K562 (cell line): Measurements from ENCODE around the gene RPL39. TPM values are rescaled to one million over a fixed set of nuclear protein-coding genes. Genes with fewer than 3 reads are reported as not detected.
A peak's percentile ranks its signal among the peaks of the same experiment; 100 is the strongest.

Source experiments
- CBX1 ChIP-seq: sonication (generic); IDR thresholded peaks from 2 replicates; pipeline ENCODE4 v1.6.1; 2016; ENCODE audit warnings: antibody characterized with exemption, low read depth, mild to moderate bottlenecking
- HDAC8 ChIP-seq: fragments of 450-650 bp; IDR thresholded peaks from 2 replicates; pipeline ENCODE4 v1.6.1; 2016; ENCODE audit warnings: mild to moderate bottlenecking, missing genetic modification characterization, moderate library complexity, missing compliant biosample characterization
- HES1 ChIP-seq: fragments of 450-650 bp; IDR thresholded peaks from 2 replicates; pipeline ENCODE4 v1.6.1; 2016; ENCODE audit warnings: low read depth, mild to moderate bottlenecking, moderate library complexity
- KAT8 ChIP-seq: fragments of 450-650 bp; IDR thresholded peaks from 2 replicates; pipeline ENCODE4 v1.6.1; 2016; ENCODE audit warnings: low read depth, mild to moderate bottlenecking
- MLX ChIP-seq, 2 experiments: fragments of 450-650 bp in 1 of 2; sonication (generic) in 1 of 2; formaldehyde crosslinking; conservative IDR thresholded peaks; 2 replicates each; pipeline versions ENCODE4 v1.4.0 to v1.8.1; 2020 to 2022; ENCODE audit warnings: mild to moderate bottlenecking in 1 of 2, missing genetic modification reagents in 1 of 2
- MNT ChIP-seq, 2 experiments: fragments of 450-650 bp; conservative IDR thresholded peaks; 2 replicates each; pipeline ENCODE4 v1.6.1; 2017; ENCODE audit warnings: mild to moderate bottlenecking in 2 of 2, moderate library complexity in 2 of 2
- SMARCC2 ChIP-seq: fragments of 450-650 bp; IDR thresholded peaks from 2 replicates; pipeline ENCODE4 v1.6.1; 2017; ENCODE audit warnings: antibody characterized with exemption, moderate library complexity, mild to moderate bottlenecking, low read depth
- ZNF561 ChIP-seq: fragments of 450-650 bp; formaldehyde crosslinking; conservative IDR thresholded peaks from 2 replicates; pipeline ENCODE4 v1.4.0; 2020; ENCODE audit warnings: mild to moderate bottlenecking, moderate library complexity
- ZNF589 ChIP-seq: fragments of 200-800 bp; sonication (Bioruptor generic); IDR thresholded peaks from 2 replicates; pipeline ENCODE4 v1.6.1; 2016; ENCODE audit warnings: low read depth, missing genetic modification characterization, missing compliant biosample characterization
- ZNF830 ChIP-seq: fragments of 250-450 bp; sonication (Bioruptor Pico); IDR thresholded peaks from 2 replicates; pipeline ENCODE4 v1.5.0; 2021; ENCODE audit warnings: mild to moderate bottlenecking
- polyA plus RNA-seq, 8 experiments: library from polyadenylated mRNA; depleted of rRNA in 4 of 8; stranded (reverse) in 5 of 8; unstranded in 3 of 8; fragments of >200 nt; fragmentation: Nextera tagmentation in 2 of 8; fragmentation: Illumina TruSeq in 1 of 8; extraction: Ambion mirVana in 2 of 8; extraction: Trizol in 1 of 8; gene quantifications; 2 replicates each; pipeline versions ENCODE4 v1.2.1 to v1.2.3, GENCODE V29; 2011 to 2014; ENCODE audit warnings: inconsistent platforms in 1 of 8, missing spikeins in 1 of 8
- total RNA-seq, 7 experiments: library from RNA; depleted of rRNA in 6 of 7; stranded (reverse); fragments of >200 nt in 6 of 7; fragmentation: Illumina TruSeq in 2 of 7; extraction: Trizol in 2 of 7; gene quantifications; 2 replicates each; pipeline versions ENCODE4 v1.2.1 to v1.2.3, GENCODE V29; 2011 to 2021; ENCODE audit warnings: low replicate concordance in 1 of 7
- TF ChIP-seq, protein P1 (sequence below): fragments of 450-650 bp; formaldehyde crosslinking; IDR thresholded peaks from 2 replicates; pipeline ENCODE4 v1.4.0; 2022; ENCODE audit warnings: missing genetic modification characterization
- TF ChIP-seq, protein P2 (sequence below): sonication (generic); formaldehyde crosslinking; IDR thresholded peaks from 2 replicates; pipeline ENCODE4 v1.8.0; 2023; ENCODE audit warnings: mild to moderate bottlenecking, missing genetic modification reagents
- TF ChIP-seq, protein P3 (sequence below): sonication (generic); formaldehyde crosslinking; IDR thresholded peaks from 2 replicates; pipeline ENCODE4 v1.8.0; 2022; ENCODE audit warnings: mild to moderate bottlenecking, missing genetic modification reagents
- TF ChIP-seq, protein P4 (sequence below): sonication (generic); formaldehyde crosslinking; IDR thresholded peaks from 2 replicates; pipeline ENCODE4 v1.8.0; 2022; ENCODE audit warnings: mild to moderate bottlenecking, missing genetic modification reagents

RPL39 gene
- total and polyA plus RNA-seq, 9 of the 15 experiments (the other 6 are each of a cell fraction or from before 2014, with no cell fraction given) = 1,382 to 5,043 (median 3,226) TPM

DNA sequence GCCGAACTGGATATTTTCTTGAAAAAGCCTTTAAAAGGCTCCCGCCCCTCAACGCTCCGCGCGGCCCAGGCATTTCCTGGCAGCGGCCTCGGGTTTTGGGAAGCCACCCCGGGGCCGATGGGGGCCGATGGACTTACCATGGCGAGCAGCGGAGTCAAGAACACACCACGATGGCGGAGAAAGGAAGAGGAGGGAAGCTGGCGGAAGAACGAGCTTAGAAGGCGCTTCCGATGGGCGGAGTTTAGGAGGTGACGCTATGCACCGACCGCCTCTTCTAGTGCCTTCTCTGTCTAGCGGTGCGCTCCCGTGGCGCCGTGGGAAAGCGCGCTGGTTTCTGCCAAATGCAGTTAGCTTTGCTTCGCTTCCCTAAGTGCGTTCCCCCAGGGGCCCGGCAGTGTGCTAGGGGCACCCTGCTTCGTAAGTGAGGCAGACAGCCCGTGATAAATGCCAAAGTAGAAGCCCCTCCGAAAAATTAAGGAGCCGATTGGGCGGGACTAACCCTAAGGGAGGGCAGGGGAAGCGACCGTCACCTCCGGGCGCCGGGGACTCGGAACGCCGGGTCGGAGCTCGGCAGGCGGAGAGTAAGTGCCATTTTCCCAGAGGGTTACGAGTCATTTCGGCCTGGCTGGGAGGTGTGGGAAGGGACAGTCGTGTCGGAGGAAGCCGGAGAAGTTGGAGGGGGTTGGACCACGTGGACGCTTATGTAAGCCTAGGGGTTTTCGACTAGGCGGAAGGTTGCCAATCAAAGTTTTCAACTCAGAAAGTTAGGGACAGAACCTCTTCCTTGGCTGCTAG, at the start of gene RPL39 (continued):
- TF ChIP-seq, protein P1, sequence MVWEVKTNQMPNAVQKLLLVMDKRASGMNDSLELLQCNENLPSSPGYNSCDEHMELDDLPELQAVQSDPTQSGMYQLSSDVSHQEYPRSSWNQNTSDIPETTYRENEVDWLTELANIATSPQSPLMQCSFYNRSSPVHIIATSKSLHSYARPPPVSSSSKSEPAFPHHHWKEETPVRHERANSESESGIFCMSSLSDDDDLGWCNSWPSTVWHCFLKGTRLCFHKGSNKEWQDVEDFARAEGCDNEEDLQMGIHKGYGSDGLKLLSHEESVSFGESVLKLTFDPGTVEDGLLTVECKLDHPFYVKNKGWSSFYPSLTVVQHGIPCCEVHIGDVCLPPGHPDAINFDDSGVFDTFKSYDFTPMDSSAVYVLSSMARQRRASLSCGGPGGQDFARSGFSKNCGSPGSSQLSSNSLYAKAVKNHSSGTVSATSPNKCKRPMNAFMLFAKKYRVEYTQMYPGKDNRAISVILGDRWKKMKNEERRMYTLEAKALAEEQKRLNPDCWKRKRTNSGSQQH (CRISPR knock-in tag) = no peak
- TF ChIP-seq ZNF830 (CRISPR knock-in tag) = no peak
- TF ChIP-seq, protein P2, sequence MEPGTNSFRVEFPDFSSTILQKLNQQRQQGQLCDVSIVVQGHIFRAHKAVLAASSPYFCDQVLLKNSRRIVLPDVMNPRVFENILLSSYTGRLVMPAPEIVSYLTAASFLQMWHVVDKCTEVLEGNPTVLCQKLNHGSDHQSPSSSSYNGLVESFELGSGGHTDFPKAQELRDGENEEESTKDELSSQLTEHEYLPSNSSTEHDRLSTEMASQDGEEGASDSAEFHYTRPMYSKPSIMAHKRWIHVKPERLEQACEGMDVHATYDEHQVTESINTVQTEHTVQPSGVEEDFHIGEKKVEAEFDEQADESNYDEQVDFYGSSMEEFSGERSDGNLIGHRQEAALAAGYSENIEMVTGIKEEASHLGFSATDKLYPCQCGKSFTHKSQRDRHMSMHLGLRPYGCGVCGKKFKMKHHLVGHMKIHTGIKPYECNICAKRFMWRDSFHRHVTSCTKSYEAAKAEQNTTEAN (CRISPR knock-in tag) = no peak
- TF ChIP-seq ZNF589 (CRISPR knock-in tag) = no peak; the same call in 1 of the 2 replicates
- TF ChIP-seq, protein P3, sequence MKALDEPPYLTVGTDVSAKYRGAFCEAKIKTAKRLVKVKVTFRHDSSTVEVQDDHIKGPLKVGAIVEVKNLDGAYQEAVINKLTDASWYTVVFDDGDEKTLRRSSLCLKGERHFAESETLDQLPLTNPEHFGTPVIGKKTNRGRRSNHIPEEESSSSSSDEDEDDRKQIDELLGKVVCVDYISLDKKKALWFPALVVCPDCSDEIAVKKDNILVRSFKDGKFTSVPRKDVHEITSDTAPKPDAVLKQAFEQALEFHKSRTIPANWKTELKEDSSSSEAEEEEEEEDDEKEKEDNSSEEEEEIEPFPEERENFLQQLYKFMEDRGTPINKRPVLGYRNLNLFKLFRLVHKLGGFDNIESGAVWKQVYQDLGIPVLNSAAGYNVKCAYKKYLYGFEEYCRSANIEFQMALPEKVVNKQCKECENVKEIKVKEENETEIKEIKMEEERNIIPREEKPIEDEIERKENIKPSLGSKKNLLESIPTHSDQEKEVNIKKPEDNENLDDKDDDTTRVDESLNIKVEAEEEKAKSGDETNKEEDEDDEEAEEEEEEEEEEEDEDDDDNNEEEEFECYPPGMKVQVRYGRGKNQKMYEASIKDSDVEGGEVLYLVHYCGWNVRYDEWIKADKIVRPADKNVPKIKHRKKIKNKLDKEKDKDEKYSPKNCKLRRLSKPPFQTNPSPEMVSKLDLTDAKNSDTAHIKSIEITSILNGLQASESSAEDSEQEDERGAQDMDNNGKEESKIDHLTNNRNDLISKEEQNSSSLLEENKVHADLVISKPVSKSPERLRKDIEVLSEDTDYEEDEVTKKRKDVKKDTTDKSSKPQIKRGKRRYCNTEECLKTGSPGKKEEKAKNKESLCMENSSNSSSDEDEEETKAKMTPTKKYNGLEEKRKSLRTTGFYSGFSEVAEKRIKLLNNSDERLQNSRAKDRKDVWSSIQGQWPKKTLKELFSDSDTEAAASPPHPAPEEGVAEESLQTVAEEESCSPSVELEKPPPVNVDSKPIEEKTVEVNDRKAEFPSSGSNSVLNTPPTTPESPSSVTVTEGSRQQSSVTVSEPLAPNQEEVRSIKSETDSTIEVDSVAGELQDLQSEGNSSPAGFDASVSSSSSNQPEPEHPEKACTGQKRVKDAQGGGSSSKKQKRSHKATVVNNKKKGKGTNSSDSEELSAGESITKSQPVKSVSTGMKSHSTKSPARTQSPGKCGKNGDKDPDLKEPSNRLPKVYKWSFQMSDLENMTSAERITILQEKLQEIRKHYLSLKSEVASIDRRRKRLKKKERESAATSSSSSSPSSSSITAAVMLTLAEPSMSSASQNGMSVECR = 0 out of 2 replicates have a peak, but pooled peaks have one; percentile 42
- TF ChIP-seq CBX1 = 0 out of 2 replicates have a peak, but pooled peaks have one; percentile 24
- no peak for TF ChIP-seq HDAC8 (tag)
- no peak for TF ChIP-seq MLX (CRISPR knock-in tag; conservative IDR thresholded peaks at IDR 0.05)
- peak in 1 of 2 experiments; percentile 53; a peak in 2 of 4 replicates for TF ChIP-seq MNT (conservative IDR thresholded peaks at IDR 0.05)
- TF ChIP-seq, protein P4, sequence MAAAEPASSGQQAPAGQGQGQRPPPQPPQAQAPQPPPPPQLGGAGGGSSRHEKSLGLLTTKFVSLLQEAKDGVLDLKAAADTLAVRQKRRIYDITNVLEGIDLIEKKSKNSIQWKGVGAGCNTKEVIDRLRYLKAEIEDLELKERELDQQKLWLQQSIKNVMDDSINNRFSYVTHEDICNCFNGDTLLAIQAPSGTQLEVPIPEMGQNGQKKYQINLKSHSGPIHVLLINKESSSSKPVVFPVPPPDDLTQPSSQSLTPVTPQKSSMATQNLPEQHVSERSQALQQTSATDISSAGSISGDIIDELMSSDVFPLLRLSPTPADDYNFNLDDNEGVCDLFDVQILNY = no peak
- TF ChIP-seq SMARCC2 = no peak
- no peak for TF ChIP-seq HES1
- no peak for TF ChIP-seq ZNF561
- no peak for TF ChIP-seq KAT8
